ENCODE results near the gene C11orf21. TPM values are rescaled to one million over a fixed set of nuclear protein-coding genes. Genes with fewer than 3 reads are reported as not detected.

The C11orf21 gene
- total RNA-seq, 2 donors from 2014 or later = 7.2 to 7.6 TPM

DNA sequence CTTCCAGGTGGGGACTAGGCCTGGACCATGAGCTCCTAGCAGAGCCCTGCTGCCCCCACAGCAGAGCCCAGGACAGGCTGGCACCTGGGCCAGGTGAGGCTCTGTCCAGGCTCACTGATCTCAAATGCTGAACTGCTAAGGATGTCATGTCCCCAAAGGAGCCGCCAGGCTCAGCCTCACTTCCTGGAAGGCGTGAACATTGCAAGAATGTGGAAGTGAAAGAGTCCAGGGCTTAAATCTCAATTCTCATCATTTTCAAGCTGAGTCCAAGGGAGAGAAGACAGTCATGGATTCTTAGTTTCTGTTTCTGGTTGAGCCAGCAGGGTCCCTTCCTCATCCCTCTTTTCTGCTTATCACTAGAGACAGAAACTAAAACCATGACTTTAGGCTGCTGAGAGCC, 36.3 kb downstream of the C11orf21 start:
- Mint-ChIP-seq H3K4me1 (ENCODE audit: low read depth in 2 of 2) (peaks cover 25 to 27% of the 10 kb centered on the region in 2 donors), H3K27me3 (no peaks in the 10 kb centered on the region), H3K4me3 (peak overlapping the region; percentile 83), H3K36me3 (no peaks in the 10 kb centered on the region), H3K9me3 (no peaks in the 10 kb centered on the region), H3K27ac (peak overlapping the region; percentile 80 to 91)
- ATAC-seq = peak; percentile 49 to 72
- DNase-seq (ENCODE audit: low spot score) = no peak

DNA sequence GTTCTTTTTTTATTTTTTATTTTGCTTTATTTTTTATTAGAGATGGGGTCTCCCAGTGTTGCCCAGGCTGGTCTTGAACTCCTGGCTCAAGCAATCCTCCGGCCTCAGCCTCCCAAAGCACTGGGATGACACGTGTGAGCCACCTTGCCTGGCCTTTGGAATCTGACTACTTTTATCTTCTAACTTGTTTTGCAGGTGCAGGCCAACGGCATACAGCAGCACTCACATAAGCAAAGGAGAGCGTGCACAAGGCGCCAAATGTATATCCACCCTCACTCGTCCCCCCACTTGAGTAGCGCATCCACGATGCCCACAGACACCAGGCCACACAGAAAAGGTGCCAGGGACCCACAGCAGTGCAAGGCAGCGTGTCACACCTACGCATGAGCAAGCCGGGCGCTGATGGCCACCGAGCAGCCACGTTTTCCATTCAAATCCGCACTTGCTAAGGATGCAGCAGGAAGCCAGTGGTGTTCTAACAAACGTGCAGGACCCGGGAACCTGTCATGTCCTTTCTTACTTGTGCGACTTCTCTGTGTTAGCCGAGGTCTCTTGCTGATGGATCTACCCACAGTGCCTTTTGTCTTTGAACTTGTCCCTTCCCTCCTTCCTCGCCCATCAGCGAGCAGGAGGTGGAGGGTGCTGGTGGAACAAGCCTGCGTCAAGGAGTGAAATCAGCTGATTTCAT, 37.2 kb downstream of the C11orf21 start:
- no peaks in the 10 kb centered on the region for H3K9me3 Mint-ChIP-seq
- no peak overlapping the region for H3K27ac Mint-ChIP-seq
- DNase-seq (ENCODE audit: low spot score) (no peak), ATAC-seq (no peak)
- H3K36me3 Mint-ChIP-seq = no peaks in the 10 kb centered on the region
- H3K4me1 Mint-ChIP-seq (ENCODE audit: low read depth in 2 of 2) = peaks cover 25 to 27% of the 10 kb centered on the region in 2 donors
- H3K4me3 Mint-ChIP-seq = no peak overlapping the region
- no peaks in the 10 kb centered on the region for H3K27me3 Mint-ChIP-seq

DNA sequence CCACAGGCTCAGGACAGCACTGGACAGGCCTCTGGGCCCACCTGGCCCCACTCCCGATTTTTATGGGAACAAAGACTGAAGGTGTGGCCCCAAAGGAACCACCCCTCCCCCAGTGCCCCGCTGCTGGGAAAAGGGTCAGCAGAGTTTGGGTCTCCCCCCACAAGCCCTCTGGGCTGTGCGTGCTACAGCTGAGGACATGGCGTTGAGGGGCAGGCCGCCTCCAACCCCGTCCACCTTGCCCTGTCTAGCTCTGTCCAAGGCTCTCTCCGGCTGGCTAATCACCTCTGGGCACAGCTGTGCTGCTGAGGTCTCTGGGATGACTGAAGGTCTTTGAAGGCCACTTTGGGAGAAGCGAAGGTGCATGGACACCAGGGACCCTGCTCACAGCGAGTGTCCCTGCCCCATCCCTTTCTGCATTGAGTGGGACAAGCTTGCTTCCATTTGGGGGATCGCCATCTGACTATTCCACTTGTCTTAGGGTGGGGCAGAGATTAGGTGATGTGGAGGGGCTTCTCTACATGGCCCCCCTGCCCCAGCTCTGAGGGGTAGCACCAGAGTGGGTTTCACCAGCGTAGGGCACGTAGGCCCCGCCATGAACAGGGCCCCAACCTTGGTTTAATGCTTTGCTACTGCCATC, 37.9 kb downstream of the C11orf21 start:
- Mint-ChIP-seq H3K4me3 (no peak overlapping the region), H3K4me1 (ENCODE audit: low read depth in 2 of 2) (peaks cover 25 to 27% of the 10 kb centered on the region in 2 donors), H3K9me3 (no peaks in the 10 kb centered on the region), H3K27ac (no peak overlapping the region), H3K36me3 (no peaks in the 10 kb centered on the region), H3K27me3 (no peaks in the 10 kb centered on the region)
- no peak for DNase-seq (ENCODE audit: low spot score)
- no peak for ATAC-seq

DNA sequence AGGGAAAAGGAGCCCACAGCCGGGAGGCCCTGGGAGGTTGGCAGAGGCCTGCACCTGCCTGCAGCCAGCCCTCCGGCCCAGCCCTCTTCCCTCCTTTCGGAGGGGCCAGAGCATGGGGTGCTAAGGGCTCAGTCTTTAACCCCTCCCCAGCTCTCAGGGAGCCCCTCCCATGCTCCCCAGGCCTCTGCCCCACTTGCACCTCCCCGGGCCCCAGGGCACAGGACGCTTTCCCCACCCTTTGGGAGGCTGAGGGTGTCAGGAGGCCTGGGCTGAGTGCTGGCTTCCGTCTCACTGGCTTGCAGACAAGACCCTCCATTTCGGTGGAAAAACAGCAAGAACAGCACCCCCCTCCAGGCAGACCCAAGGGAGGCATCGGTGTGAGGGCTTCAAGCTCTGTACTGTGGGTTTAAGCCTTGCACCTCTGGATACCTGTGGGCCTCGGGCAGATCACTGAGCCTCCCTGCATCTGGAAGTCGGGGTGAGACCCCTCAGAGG, 38.6 kb downstream of the C11orf21 start:
- H3K4me1 Mint-ChIP-seq (ENCODE audit: low read depth in 2 of 2) = peaks cover 19 to 27% of the 10 kb centered on the region in 2 donors
- DNase-seq (ENCODE audit: low spot score) (no peak), ATAC-seq (no peak)
- H3K4me3 Mint-ChIP-seq = no peak overlapping the region
- no peaks in the 10 kb centered on the region for H3K27me3 Mint-ChIP-seq
- H3K9me3 Mint-ChIP-seq = no peaks in the 10 kb centered on the region
- H3K27ac Mint-ChIP-seq = no peak overlapping the region
- no peaks in the 10 kb centered on the region for H3K36me3 Mint-ChIP-seq

DNA sequence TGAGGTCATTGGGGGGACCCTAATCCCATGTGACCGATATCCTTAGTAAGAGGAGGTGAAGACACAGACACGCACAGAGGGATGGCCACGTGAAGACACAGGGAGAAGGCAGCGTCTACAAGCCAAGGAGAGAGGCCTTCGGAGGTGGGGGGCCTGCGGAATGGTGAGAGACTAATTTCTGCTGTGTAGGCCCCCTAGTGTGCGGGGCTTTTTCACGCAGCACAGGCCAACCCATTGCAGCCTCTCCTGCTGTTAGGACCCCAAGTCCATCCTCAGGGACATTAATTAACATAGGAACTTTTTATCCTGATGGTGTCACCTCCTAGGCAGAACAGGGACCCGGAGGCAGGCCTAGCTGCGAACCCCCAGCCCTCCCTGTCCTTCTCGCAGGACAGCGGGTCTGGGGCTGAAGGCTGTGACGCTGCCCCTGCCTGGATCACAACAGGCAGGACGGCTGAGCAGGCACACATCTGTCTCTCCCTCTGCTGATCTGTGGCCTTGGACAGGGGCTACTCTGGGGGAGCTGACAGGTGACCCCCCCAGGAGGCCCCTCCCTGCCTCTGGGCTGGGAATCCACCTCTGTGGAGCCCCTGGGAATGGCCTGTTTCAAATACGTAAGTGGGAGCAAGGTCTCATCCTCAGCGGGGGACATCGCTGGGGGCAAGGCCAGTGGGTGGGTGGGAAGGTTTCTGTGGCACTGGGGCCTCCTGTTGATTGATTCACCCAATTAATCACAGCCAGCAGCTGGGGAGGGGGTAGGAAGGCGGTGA, 39.2 kb downstream of the C11orf21 start:
- H3K4me1 Mint-ChIP-seq (ENCODE audit: low read depth in 2 of 2) = peaks cover 17 to 23% of the 10 kb centered on the region in 2 donors
- no peak overlapping the region for H3K4me3 Mint-ChIP-seq
- no peaks in the 10 kb centered on the region for H3K36me3 Mint-ChIP-seq
- H3K27me3 Mint-ChIP-seq = no peaks in the 10 kb centered on the region
- no peak for ATAC-seq
- no peak for DNase-seq (ENCODE audit: low spot score)
- no peaks in the 10 kb centered on the region for H3K9me3 Mint-ChIP-seq
- H3K27ac Mint-ChIP-seq = no peak overlapping the region

DNA sequence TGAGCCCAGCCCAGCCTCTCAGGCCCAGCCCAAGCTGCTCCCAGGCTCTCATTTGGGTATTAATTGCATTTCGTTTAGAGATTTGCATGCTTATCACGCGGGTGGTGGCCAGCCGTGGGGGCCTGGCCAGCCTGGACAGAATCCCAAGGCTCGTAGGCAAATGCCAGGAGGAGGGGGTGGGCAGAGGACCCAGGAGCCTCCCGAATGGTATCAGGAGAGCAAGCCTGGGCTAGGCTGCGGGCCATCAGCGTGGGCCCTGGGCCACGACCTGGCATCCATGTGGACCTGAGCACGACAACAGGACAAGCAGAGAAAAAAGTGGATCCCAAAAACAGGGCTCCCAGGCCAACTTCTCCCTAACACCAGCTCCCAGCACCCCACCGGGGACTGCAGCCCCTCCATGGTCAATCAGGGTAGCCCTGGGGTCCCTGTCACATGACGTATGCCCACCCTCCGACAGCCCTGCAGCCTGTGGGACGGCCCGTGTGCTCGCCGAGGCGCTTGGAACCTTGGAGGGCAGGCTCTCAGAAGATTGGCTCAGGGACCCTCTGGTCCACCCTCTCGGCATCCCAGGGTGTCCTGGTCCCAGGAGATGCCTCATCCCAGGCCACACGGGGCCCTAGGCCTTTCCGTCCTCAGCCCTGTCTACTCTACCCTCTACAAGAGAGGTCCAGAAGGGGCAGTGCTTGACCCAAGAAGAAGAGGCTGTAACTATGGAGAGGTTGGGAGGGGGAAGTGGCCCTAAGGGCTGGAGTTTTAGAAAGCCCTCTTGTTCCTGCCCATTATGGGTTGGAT, 40.1 kb downstream of the C11orf21 start:
- Mint-ChIP-seq H3K4me3 (no peak overlapping the region), H3K9me3 (no peaks in the 10 kb centered on the region), H3K4me1 (ENCODE audit: low read depth in 2 of 2) (peaks cover 16 to 22% of the 10 kb centered on the region in 2 donors), H3K27ac (no peak overlapping the region), H3K27me3 (no peaks in the 10 kb centered on the region), H3K36me3 (no peaks in the 10 kb centered on the region)
- no peak for ATAC-seq
- no peak for DNase-seq (ENCODE audit: low spot score)

DNA sequence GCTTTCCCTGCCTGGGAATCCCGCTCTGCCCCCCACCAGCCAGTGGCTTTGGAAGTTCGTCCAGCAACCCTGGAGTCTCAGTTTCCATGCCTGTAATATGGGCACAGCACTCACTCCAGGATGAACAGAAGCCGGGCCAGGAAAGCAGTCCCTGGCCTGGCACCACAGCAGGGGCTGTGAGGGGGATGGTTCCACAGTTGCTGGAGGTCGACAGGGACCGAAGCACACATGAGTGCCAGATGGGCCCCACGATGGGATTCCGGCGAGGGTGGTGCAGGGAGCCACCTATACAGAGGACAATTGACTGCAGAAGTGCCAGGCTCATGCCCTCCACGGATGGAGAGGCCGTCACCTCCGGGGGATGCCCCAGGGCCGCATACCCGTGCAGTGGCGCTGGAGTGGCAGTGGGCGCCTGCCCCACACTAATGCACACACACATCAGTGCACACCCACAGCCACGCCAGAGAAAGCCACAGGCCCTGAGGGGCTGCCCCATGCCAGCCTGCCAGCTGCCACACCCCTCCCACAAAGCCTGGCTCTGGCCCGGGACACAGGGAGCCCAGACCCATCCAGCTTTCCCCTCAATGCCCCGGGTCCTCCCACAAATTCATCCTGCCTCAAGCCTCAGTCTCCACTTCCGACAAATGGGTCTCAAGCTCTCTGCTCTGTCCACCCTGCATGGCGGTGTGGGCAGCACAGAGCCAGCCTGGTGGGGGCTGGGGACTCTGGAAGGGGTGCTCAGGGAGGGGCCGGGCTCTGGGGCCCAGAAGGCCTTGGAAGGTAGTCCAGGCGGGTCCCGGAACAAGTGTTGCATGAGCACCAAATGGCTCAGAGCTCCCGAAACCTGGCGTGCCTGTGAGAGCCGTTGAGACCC, 41.0 kb downstream of the C11orf21 start:
- Mint-ChIP-seq H3K9me3 (no peaks in the 10 kb centered on the region), H3K27me3 (no peaks in the 10 kb centered on the region), H3K4me1 (ENCODE audit: low read depth in 2 of 2) (peaks cover 6 to 13% of the 10 kb centered on the region in 2 donors), H3K27ac (no peak overlapping the region), H3K36me3 (no peaks in the 10 kb centered on the region), H3K4me3 (no peak overlapping the region)
- no peak for ATAC-seq
- no peak for DNase-seq (ENCODE audit: low spot score)

DNA sequence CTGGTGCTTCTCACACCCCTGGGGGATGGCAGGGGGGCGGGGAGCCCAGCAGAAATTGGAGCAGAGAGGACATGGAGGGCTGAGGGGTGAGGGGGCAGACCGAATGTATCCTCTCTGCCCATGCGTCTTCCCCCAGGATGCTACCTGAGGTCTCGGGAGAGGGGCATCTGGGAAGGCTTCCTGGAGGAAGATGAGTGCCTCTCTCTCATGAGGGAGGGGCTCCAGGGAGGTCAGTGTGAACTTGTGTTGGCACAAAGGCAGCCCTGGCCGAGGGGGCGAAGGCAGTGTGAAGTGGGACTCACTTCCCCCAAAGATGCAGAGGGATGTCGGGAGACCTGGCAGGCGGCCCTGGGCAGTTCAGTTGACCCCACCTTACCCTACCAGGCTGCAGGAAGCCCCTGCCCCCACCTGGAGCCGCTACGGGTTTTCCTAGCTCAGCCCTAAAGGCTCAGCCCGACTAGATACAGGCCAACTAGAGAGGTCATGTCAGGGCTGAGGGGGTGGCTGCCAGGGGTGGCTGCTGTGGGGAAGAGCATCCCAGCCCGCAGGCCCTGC, 41.7 kb downstream of the C11orf21 start:
- H3K4me1 Mint-ChIP-seq (ENCODE audit: low read depth in 2 of 2) = peaks cover 0 to 7% of the 10 kb centered on the region in 2 donors
- ATAC-seq (no peak), DNase-seq (ENCODE audit: low spot score) (no peak)
- H3K36me3 Mint-ChIP-seq = no peaks in the 10 kb centered on the region
- no peak overlapping the region for H3K4me3 Mint-ChIP-seq
- H3K27ac Mint-ChIP-seq = no peak overlapping the region
- no peaks in the 10 kb centered on the region for H3K27me3 Mint-ChIP-seq
- H3K9me3 Mint-ChIP-seq = no peaks in the 10 kb centered on the region

DNA sequence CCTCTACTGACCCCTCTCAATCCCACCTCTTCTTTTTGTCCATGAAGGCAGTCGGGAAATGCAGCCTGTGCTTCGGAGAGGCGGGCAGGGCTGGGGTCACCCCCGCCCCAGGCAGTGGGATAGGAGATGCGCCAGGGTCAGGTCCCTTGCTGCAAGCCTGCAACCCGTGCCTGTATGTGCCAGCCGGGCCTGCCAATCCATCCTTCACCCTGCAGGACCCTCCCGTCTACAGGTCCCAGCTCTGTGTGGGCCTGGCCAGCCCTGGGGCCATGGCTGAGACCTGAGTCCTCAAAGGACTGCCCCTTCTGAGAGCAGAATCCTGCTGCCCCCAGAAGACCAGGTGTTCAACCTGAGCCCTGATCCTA, 42.3 kb downstream of the C11orf21 start:
- H3K27me3 Mint-ChIP-seq = no peaks in the 10 kb centered on the region
- no peak overlapping the region for H3K4me3 Mint-ChIP-seq
- H3K9me3 Mint-ChIP-seq = no peaks in the 10 kb centered on the region
- H3K27ac Mint-ChIP-seq = no peak overlapping the region
- DNase-seq (ENCODE audit: low spot score) = no peak
- H3K4me1 Mint-ChIP-seq (ENCODE audit: low read depth in 2 of 2) = peaks cover 0 to 5% of the 10 kb centered on the region in 2 donors
- no peak for ATAC-seq
- no peaks in the 10 kb centered on the region for H3K36me3 Mint-ChIP-seq

DNA sequence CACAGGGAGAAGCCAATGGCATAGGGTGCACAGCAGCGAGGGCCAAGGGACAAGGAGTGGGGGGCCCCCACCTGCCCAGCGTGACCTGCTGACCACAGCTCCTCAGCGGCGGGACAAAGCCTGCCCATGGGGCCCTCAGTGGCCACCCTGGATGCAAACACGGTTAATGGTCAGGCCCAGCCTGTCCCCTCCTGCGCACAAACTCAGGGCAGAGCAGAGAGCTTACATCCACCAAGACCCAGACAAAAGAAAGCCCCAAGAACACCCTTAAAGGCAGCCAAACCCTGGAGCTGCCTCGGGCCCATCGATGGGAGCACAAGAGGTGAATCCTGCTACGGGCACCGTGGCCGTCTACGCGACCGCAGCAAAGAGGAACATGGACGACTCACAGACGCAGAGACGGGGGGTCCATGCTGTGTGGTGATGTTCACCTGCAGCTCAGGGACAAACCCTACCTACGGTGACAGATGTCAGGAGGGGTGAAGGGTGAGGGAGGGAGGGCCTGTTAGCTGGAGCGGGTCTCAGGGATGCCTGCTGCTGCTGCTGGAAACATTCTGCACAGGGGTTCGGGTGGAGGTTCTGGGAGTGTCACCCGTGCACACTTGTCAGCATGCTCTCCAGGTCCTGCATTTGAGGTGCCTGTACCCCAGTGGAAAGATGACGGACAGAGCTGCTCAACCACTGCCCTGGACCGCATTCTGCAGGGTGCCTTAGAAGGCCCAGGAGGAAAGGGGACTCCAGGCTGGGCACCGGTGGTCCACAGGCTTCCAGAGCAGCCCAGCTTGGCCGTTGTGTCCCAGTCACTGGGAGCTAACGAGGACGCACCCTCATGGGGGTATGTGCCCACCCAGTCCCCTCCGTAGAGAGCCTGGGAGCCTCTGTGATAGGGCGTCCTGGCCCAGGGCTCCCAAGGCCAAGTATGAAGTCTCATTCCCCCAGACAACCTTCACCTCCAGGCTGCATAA, 42.9 kb downstream of the C11orf21 start:
- H3K27me3 Mint-ChIP-seq = no peaks in the 10 kb centered on the region
- H3K4me3 Mint-ChIP-seq = no peak overlapping the region
- no peak overlapping the region for H3K27ac Mint-ChIP-seq
- no peaks in the 10 kb centered on the region for H3K9me3 Mint-ChIP-seq
- ATAC-seq (no peak), DNase-seq (ENCODE audit: low spot score) (no peak)
- no peaks in the 10 kb centered on the region for H3K36me3 Mint-ChIP-seq
- peaks cover 0 to 5% of the 10 kb centered on the region in 2 donors for H3K4me1 Mint-ChIP-seq (ENCODE audit: low read depth in 2 of 2)

DNA sequence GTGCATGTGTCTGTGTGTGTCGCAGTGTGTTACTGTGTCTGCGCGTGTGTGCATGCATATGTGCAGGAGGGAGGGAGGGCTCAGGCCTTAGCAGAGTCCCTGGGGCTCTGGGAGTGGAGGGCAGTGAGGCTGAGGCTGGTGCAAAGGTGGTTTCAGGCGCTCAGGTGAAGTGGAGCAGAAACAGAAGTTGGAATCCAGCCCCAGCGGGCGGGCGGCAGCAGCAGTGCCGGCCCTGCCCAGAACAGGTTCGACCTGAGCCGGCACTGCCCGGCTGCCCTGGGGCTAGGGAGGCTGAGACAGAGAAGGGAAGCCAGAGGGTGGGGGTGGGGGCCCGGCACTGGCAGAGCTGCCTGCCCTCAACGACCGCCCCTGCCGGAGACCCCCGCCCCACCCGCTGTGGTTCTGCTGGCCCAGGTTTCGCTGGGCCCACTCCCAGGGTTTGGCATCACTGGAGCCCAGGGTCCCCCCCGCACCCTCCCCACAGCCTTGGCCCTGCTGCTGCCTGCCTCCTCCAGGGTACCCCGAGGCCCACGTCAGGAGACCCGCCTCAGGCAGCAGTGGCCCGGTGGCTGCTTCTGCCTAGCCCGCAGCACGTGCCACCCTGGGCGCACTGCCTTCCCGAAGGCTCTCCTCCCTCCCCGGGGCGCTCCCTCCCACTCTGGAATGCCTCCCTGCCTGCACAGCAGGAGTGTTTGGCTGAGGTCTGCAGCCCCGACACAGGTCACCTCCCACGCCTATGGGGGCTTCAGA, 44.6 kb downstream of the C11orf21 start:
- ATAC-seq (no peak), DNase-seq (ENCODE audit: low spot score) (no peak)
- no peaks in the 10 kb centered on the region for H3K27me3 Mint-ChIP-seq

More for the DNA sequence above, 44.6 kb downstream of the C11orf21 start:
- H3K4me1 Mint-ChIP-seq (ENCODE audit: low read depth in 2 of 2) = peaks cover 0 to 5% of the 10 kb centered on the region in 2 donors
- H3K36me3 Mint-ChIP-seq = no peaks in the 10 kb centered on the region
- no peak overlapping the region for H3K27ac Mint-ChIP-seq
- no peak overlapping the region for H3K4me3 Mint-ChIP-seq
- H3K9me3 Mint-ChIP-seq = no peaks in the 10 kb centered on the region
